Suprapubic skin (tissue), 4 donors: ENCODE results near the gene CERS6.

Experiments
- EP300 ChIP-seq: sonication (generic); formaldehyde crosslinking; IDR thresholded peaks from one replicate; pipeline ENCODE4 v1.6.1; 2017; ENCODE audit warnings: antibody characterized with exemption
- POLR2A ChIP-seq, 2 donors: fragments of 450-650 bp; IDR thresholded peaks; one replicate each; pipeline ENCODE4 v1.6.1; 2017; ENCODE audit warnings: antibody characterized with exemption in 2 of 2, mild to moderate bottlenecking in 2 of 2, moderate library complexity in 2 of 2
- POLR2AphosphoS5 ChIP-seq, 3 donors: sonication (generic); formaldehyde crosslinking; IDR thresholded peaks; one replicate each; pipeline ENCODE4 v1.6.1; 2017; ENCODE audit warnings: antibody characterized with exemption in 3 of 3
- TF ChIP-seq, protein P1 (sequence below), 2 donors: fragments of 200-600 bp in 1 of 2; fragments of 450-650 bp in 1 of 2; sonication (generic) in 1 of 2; IDR thresholded peaks; one replicate each; pipeline ENCODE4 v1.5.1; 2016 to 2019; ENCODE audit warnings: antibody characterized with exemption in 2 of 2, mild to moderate bottlenecking in 1 of 2, moderate library complexity in 1 of 2

- TF ChIP-seq, protein P1, sequence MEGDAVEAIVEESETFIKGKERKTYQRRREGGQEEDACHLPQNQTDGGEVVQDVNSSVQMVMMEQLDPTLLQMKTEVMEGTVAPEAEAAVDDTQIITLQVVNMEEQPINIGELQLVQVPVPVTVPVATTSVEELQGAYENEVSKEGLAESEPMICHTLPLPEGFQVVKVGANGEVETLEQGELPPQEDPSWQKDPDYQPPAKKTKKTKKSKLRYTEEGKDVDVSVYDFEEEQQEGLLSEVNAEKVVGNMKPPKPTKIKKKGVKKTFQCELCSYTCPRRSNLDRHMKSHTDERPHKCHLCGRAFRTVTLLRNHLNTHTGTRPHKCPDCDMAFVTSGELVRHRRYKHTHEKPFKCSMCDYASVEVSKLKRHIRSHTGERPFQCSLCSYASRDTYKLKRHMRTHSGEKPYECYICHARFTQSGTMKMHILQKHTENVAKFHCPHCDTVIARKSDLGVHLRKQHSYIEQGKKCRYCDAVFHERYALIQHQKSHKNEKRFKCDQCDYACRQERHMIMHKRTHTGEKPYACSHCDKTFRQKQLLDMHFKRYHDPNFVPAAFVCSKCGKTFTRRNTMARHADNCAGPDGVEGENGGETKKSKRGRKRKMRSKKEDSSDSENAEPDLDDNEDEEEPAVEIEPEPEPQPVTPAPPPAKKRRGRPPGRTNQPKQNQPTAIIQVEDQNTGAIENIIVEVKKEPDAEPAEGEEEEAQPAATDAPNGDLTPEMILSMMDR (IDR thresholded peaks at IDR 0.05), result no peak
- no peak for TF ChIP-seq EP300
- TF ChIP-seq POLR2AphosphoS5 (IDR thresholded peaks at IDR 0.05), result no peak
- no peak for TF ChIP-seq POLR2A (IDR thresholded peaks at IDR 0.05)
These were observed 177.1 kb downstream of the CERS6 start for GRCh38 chr2:168633200-168633599.
